HepG2 (cell line): ENCODE results near the gene ARX.

ENCODE experiments used
- E2F1 ChIP-seq: sonication (generic); formaldehyde crosslinking; IDR thresholded peaks from 2 replicates; pipeline ENCODE4 v1.5.0; 2020; ENCODE audit warnings: missing genetic modification reagents
- FOSL1 ChIP-seq: sonication (generic); formaldehyde crosslinking; IDR thresholded peaks from 2 replicates; pipeline ENCODE4 v1.9.0; 2021; ENCODE audit warnings: missing genetic modification reagents, borderline replicate concordance
- MLX ChIP-seq: IDR thresholded peaks from 2 replicates; pipeline ENCODE4 v1.6.1; 2016
- PHF8 ChIP-seq: sonication (generic); formaldehyde crosslinking; IDR thresholded peaks from 2 replicates; pipeline ENCODE4 v1.5.0; 2020; ENCODE audit warnings: missing genetic modification reagents
- POLR2A ChIP-seq, 2 experiments: IDR thresholded peaks; 2 replicates each; pipeline ENCODE4 v1.6.1; 2011; ENCODE audit warnings: low read depth in 2 of 2, low read length in 2 of 2, mild to moderate bottlenecking in 1 of 2, moderate library complexity in 1 of 2; ENCODE audit not compliant: insufficient read depth in 1 of 2
- RAD21 ChIP-seq: fragments of 450-650 bp; formaldehyde crosslinking; IDR thresholded peaks from 2 replicates; pipeline ENCODE4 v1.5.0; 2020; ENCODE audit warnings: mild to moderate bottlenecking
- REST ChIP-seq, 2 experiments: IDR thresholded peaks; 2 replicates each; pipeline ENCODE4 v1.6.1; 2011 to 2012; ENCODE audit warnings: low read length in 2 of 2, borderline replicate concordance in 1 of 2, low read depth in 1 of 2, mild to moderate bottlenecking in 1 of 2, moderate library complexity in 1 of 2
- SNRNP70 ChIP-seq: fragments of 200-400 bp; formaldehyde crosslinking; IDR thresholded peaks from 2 replicates; pipeline ENCODE4 v1.6.1; 2017; ENCODE audit warnings: mild to moderate bottlenecking, low read depth, low read length, moderate library complexity
- TAF1 ChIP-seq: sonication (generic); formaldehyde crosslinking; IDR thresholded peaks from 2 replicates; pipeline ENCODE4 v1.4.0; 2020; ENCODE audit warnings: missing genetic modification reagents
- TGIF2 ChIP-seq: IDR thresholded peaks from 2 replicates; pipeline ENCODE4 v1.6.1; 2016; ENCODE audit warnings: control low read depth, missing compliant biosample characterization
- USF2 ChIP-seq, 2 experiments: sonication (generic) in 1 of 2; formaldehyde crosslinking in 1 of 2; IDR thresholded peaks; 2 replicates each; pipeline versions ENCODE4 v1.5.1 to v1.6.1; 2011 to 2020; ENCODE audit warnings: borderline replicate concordance in 1 of 2, low read depth in 1 of 2, low read length in 1 of 2, mild to moderate bottlenecking in 1 of 2, missing genetic modification reagents in 1 of 2, moderate library complexity in 1 of 2
- ZBTB34 ChIP-seq: sonication (generic); formaldehyde crosslinking; IDR thresholded peaks from 2 replicates; pipeline ENCODE4 v1.8.0; 2022; ENCODE audit warnings: mild to moderate bottlenecking, missing genetic modification reagents
- ZKSCAN1 ChIP-seq: fragments of 150-350 bp; IDR thresholded peaks from 2 replicates; pipeline ENCODE4 v1.6.1; 2014; ENCODE audit warnings: low read length
- ZNF562 ChIP-seq: sonication (generic); formaldehyde crosslinking; IDR thresholded peaks from 2 replicates; pipeline ENCODE4 v1.8.0; 2022; ENCODE audit warnings: missing genetic modification reagents, borderline replicate concordance

GRCh38 chrX:25009407-25009806, 6.4 kb downstream of the ARX start:
- TF ChIP-seq FOSL1 (CRISPR knock-in tag) (no peak), ZBTB34 (CRISPR knock-in tag) (no peak), MLX (CRISPR knock-in tag) (no peak), TAF1 (CRISPR knock-in tag) (no peak), PHF8 (CRISPR knock-in tag) (no peak), SNRNP70 (no peak), USF2 (IDR thresholded peaks at IDR 0.05; ENCODE audit: low read depth, low read length) (no peak), USF2 (CRISPR knock-in tag; IDR thresholded peaks at IDR 0.05; ENCODE audit: borderline replicate concordance) (no peak), E2F1 (CRISPR knock-in tag) (no peak), REST (IDR thresholded peaks at IDR 0.05; ENCODE audit: borderline replicate concordance in 1 of 2, low read depth in 1 of 2, low read length in 2 of 2) (no peak), ZKSCAN1 (no peak), RAD21 (CRISPR knock-in tag) (no peak), POLR2A (IDR thresholded peaks at IDR 0.05; ENCODE audit: insufficient read depth in 1 of 2, low read depth in 2 of 2, low read length in 2 of 2) (no peak), ZNF562 (CRISPR knock-in tag) (no peak), TGIF2 (CRISPR knock-in tag) (no peak)
